ENCODE data around the gene ERG28. TPM values are rescaled to one million over a fixed set of nuclear protein-coding genes. Genes with fewer than 3 reads are reported as not detected.

ERG28 gene
- total and polyA plus RNA-seq, 10 of the 15 experiments (the other 5 are each of a cell fraction or from before 2014, with no cell fraction given) = 15.2 to 67.0 (median 48.1) TPM

DNA sequence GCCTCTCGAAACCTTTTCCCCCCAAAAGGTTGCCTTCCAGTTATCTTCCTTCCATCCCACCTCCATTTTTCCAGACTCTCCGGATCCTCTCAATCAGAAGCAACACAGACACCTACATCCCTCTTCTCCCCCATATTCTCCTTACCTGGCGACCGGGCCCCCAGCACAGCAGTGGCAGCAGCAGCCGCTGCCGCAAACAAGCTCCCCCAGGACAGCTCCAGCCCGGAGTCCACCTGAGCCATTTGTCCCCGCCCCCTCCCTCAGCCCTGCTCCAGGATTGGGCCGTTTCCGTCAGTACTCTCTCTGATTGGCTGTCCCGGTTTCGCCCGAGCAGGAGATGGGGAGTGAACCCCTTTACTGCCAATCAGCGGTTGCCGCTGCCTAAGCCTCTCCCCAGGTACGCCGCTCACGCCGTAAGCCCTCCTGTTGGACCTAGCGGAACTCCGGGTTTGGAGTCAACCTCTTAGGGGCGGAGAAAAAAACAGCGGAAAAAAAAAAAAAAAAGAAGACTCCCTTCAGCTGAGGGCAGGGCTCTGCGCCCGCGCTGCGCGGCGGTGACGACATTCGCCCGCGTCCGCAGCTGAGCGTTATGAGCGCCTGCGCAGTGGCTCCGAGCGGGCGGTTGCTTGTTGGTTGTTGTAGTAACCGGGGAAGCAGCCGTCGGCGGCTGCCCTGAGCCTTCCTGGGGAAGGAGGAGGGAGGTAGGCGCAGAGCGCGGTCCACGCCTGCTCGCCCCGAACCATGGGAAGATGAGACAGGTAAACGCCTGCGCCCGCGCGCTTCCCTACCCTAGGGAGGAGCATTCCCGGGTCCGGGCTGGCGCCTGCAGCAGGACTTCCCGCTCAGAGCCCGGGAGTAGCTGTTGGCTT, at the start of gene ERG28, which contains the start of gene TTLL5 (continued):
- TF ChIP-seq, protein P1, sequence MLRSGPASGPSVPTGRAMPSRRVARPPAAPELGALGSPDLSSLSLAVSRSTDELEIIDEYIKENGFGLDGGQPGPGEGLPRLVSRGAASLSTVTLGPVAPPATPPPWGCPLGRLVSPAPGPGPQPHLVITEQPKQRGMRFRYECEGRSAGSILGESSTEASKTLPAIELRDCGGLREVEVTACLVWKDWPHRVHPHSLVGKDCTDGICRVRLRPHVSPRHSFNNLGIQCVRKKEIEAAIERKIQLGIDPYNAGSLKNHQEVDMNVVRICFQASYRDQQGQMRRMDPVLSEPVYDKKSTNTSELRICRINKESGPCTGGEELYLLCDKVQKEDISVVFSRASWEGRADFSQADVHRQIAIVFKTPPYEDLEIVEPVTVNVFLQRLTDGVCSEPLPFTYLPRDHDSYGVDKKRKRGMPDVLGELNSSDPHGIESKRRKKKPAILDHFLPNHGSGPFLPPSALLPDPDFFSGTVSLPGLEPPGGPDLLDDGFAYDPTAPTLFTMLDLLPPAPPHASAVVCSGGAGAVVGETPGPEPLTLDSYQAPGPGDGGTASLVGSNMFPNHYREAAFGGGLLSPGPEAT (IDR thresholded peaks at IDR 0.05; ENCODE audit: low read depth) = peak; percentile 72
- no peak for TF ChIP-seq SREBF1 (IDR thresholded peaks at IDR 0.05; ENCODE audit: low read length)
- TF ChIP-seq RAD51 (IDR thresholded peaks at IDR 0.05) = no peak
- no peak; the same call in 1 of the 2 replicates for TF ChIP-seq SMAD5 (IDR thresholded peaks at IDR 0.05; ENCODE audit: low read depth)
- TF ChIP-seq SIX5 (IDR thresholded peaks at IDR 0.05; ENCODE audit: low read depth, low read length, severe bottlenecking) = peak; percentile 52
- TF ChIP-seq, protein P2, sequence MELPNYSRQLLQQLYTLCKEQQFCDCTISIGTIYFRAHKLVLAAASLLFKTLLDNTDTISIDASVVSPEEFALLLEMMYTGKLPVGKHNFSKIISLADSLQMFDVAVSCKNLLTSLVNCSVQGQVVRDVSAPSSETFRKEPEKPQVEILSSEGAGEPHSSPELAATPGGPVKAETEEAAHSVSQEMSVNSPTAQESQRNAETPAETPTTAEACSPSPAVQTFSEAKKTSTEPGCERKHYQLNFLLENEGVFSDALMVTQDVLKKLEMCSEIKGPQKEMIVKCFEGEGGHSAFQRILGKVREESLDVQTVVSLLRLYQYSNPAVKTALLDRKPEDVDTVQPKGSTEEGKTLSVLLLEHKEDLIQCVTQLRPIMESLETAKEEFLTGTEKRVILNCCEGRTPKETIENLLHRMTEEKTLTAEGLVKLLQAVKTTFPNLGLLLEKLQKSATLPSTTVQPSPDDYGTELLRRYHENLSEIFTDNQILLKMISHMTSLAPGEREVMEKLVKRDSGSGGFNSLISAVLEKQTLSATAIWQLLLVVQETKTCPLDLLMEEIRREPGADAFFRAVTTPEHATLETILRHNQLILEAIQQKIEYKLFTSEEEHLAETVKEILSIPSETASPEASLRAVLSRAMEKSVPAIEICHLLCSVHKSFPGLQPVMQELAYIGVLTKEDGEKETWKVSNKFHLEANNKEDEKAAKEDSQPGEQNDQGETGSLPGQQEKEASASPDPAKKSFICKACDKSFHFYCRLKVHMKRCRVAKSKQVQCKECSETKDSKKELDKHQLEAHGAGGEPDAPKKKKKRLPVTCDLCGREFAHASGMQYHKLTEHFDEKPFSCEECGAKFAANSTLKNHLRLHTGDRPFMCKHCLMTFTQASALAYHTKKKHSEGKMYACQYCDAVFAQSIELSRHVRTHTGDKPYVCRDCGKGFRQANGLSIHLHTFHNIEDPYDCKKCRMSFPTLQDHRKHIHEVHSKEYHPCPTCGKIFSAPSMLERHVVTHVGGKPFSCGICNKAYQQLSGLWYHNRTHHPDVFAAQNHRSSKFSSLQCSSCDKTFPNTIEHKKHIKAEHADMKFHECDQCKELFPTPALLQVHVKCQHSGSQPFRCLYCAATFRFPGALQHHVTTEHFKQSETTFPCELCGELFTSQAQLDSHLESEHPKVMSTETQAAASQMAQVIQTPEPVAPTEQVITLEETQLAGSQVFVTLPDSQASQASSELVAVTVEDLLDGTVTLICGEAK (IDR thresholded peaks at IDR 0.05; ENCODE audit: borderline replicate concordance) = peak; percentile 62
- no peak; the same call in 1 of the 2 replicates for TF ChIP-seq ZNF207 (IDR thresholded peaks at IDR 0.05; ENCODE audit: borderline replicate concordance)
- no peak; the same call in 1 of the 2 replicates for TF ChIP-seq RUNX3 (IDR thresholded peaks at IDR 0.05; ENCODE audit: low read length)
- peak; percentile 82 for TF ChIP-seq POLR2A (IDR thresholded peaks at IDR 0.05; ENCODE audit: low read depth, low read length)
- TF ChIP-seq NR2F1 (conservative IDR thresholded peaks at IDR 0.05) = no peak
- TF ChIP-seq POU2F2 (IDR thresholded peaks at IDR 0.05; ENCODE audit: borderline replicate concordance, low read depth, low read length) = no peak
- peak; percentile 73 for TF ChIP-seq SREBF2 (IDR thresholded peaks at IDR 0.05; ENCODE audit: low read length)
- TF ChIP-seq ASH2L (IDR thresholded peaks at IDR 0.05; ENCODE audit: borderline replicate concordance, low read depth) = no peak
- TF ChIP-seq MEF2B (IDR thresholded peaks at IDR 0.05; ENCODE audit: partially characterized antibody, poor library complexity, severe bottlenecking) = no peak
- no peak for TF ChIP-seq BCL11A (IDR thresholded peaks at IDR 0.05; ENCODE audit: low read depth, low read length)
- TF ChIP-seq JUNB (IDR thresholded peaks at IDR 0.05) = no peak; the same call in 1 of the 2 replicates
- TF ChIP-seq, protein P3, sequence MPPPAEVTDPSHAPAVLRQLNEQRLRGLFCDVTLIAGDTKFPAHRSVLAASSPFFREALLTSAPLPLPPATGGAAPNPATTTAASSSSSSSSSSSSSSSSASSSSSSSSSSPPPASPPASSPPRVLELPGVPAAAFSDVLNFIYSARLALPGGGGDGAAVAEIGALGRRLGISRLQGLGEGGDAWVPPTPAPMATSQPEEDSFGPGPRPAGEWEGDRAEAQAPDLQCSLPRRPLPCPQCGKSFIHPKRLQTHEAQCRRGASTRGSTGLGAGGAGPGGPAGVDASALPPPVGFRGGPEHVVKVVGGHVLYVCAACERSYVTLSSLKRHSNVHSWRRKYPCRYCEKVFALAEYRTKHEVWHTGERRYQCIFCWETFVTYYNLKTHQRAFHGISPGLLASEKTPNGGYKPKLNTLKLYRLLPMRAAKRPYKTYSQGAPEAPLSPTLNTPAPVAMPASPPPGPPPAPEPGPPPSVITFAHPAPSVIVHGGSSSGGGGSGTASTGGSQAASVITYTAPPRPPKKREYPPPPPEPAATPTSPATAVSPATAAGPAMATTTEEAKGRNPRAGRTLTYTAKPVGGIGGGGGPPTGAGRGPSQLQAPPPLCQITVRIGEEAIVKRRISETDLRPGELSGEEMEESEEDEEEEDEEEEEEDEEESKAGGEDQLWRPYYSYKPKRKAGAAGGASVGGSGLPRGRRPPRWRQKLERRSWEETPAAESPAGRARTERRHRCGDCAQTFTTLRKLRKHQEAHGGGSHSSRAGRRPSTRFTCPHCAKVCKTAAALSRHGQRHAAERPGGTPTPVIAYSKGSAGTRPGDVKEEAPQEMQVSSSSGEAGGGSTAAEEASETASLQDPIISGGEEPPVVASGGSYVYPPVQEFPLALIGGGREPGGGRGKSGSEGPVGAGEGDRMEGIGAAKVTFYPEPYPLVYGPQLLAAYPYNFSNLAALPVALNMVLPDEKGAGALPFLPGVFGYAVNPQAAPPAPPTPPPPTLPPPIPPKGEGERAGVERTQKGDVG (CRISPR knock-in tag; IDR thresholded peaks at IDR 0.05) = no peak
- TF ChIP-seq, protein P4, sequence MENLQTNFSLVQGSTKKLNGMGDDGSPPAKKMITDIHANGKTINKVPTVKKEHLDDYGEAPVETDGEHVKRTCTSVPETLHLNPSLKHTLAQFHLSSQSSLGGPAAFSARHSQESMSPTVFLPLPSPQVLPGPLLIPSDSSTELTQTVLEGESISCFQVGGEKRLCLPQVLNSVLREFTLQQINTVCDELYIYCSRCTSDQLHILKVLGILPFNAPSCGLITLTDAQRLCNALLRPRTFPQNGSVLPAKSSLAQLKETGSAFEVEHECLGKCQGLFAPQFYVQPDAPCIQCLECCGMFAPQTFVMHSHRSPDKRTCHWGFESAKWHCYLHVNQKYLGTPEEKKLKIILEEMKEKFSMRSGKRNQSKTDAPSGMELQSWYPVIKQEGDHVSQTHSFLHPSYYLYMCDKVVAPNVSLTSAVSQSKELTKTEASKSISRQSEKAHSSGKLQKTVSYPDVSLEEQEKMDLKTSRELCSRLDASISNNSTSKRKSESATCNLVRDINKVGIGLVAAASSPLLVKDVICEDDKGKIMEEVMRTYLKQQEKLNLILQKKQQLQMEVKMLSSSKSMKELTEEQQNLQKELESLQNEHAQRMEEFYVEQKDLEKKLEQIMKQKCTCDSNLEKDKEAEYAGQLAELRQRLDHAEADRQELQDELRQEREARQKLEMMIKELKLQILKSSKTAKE (IDR thresholded peaks at IDR 0.05; ENCODE audit: low read depth, poor library complexity, severe bottlenecking) = peak; percentile 74
- peak; percentile 20; the same call in 1 of the 2 replicates for TF ChIP-seq CBFB (IDR thresholded peaks at IDR 0.05; ENCODE audit: low read depth)

All from GM12878 (cell line).